Measurements from ENCODE around the gene CORO2B.

DNA sequence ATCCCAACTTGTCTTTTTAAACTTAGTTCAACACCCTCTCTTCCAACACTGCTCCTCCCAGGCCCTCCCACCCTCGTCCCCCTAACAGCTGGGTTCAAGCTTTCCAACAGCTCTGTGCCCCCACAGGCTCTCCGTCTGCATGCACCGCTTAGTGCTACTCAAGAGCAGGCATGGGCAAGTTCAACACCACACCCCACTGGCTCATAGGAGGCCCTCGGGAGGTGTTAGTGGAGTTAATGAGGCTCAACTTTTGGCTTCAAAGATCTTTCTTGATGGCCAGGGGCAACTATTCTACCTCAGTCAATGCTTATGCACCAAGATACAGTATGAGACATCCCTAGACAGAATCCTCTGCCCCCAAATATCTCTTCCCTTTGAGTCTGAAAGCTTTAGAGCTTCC lies 127.5 kb downstream of the CORO2B start:
- no peak for TF ChIP-seq CTCF (IDR thresholded peaks at IDR 0.05)
- TF ChIP-seq POLR2A (IDR thresholded peaks at IDR 0.05): no peak
